Pons (tissue), 1 donor: ENCODE measurements around the gene CNTNAP5.

ENCODE experiments used
- DNase-seq: peaks from one replicate; pipeline ENCODE4 v3.0.0-alpha.2; 2016; ENCODE audit warnings: low spot score

Gene CNTNAP5

DNA sequence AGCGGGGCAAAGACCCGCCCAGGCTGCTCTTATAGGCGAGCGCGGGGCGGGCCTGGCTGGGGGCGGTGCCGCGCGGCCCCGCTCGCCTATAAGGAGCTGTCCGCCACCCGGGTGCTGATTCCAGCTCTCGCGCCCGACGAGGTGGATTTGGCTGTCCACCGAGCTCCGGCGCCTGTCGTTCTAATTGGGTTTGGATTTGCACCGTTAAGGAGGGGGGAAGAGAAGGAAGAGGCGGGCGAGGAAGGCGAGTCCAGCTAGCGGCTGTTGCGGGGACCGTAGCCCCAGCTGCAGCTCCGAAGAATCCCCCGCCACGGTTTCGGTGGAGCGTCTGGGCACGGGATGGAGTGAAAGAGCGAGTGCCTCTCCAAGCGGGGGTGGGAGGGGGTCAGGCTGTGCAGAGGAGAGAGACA is at the start of gene CNTNAP5:
TSS of gene CNTNAP5 (plus strand) at position 117 of the 410 bp plus-strand sequence. CDS start 364 bp downstream, outside the sequence.
- DNase-seq: peak; percentile 15

DNA sequence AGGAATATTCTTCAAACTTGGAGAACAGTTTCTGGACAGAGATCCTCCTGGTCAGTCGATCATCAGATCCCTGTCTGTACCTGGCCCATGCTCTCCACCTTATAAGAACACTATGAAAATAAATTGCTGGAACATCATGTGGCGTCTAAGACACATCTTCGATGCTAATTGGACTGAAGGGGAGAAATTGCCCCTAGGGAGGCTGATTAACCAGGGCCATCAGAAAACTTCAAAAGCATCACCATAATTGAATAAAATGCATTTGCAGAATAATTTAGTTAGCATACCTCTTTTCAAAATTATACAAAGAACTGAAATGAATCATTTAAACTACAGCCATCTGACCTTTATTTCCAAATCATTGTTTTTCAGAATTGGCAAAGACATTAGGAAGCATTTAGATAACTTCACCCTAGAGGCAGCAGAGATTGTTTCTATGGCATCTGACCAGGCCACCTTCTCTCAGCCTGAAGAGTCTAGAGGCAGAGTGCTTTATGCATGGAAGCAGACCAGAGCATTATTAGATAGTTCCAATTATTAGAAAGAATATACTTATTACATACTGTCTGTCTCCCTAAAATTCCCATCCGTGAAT is 48.9 kb upstream of the CNTNAP5 start:
- no peak for DNase-seq

DNA sequence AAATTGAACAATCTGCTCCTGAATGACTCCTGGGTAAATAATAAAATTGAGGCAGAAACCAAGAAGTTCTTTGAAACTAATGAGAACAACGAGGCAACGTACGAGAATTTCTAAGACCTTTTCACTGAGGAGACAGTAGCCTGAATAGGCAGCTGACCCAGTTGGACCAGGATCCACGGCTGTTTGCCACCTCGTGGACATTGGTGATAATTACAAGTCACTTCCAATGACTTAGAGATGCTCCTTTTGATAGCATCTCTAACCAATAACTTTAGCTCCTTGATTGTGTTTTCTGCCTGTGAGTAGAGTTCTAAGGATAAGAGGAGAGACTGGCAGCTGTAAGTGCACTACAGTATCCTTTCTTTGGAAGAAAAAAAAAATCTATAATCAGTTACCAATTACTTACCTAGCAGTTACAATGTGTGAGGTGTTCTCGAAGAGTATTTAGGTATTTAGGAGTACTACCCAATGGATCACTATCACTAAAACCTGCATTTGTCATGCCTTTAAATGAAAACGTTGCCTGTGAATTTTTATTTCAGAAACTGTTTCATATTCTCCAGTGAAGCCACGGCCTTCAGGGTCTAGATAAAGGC is 31.3 kb upstream of the CNTNAP5 start:
- peak; percentile 35 for DNase-seq

DNA sequence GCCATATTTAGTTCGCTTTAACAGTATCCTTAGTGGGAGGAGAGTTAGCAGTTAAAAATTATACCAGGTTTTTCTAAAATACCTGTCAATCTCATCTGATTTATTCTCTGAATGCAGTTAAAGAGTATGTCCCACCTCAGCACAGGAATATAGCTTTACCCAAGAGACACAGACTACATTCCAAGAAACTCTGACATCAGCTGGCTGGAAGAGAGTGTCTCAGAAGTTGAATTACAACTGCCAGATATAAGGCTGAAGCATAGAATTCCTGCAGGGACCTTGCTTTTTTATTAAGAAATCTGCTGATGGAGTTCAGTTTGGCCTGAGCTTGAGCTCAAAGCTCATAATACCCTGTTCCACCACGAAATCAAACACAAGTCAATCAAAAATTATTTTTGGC is 25.4 kb upstream of the CNTNAP5 start:
- no peak for DNase-seq

- DNase-seq: no peak
Observed at GRCh38 chr2:124001696-124002430, 23.2 kb upstream of the CNTNAP5 start.

GRCh38 chr2:124018890-124019289 is 6.2 kb upstream of the CNTNAP5 start:
- no peak for DNase-seq

GRCh38 chr2:124024561-124025170 is 421 bp upstream of the CNTNAP5 start:
- DNase-seq: no peak

DNA sequence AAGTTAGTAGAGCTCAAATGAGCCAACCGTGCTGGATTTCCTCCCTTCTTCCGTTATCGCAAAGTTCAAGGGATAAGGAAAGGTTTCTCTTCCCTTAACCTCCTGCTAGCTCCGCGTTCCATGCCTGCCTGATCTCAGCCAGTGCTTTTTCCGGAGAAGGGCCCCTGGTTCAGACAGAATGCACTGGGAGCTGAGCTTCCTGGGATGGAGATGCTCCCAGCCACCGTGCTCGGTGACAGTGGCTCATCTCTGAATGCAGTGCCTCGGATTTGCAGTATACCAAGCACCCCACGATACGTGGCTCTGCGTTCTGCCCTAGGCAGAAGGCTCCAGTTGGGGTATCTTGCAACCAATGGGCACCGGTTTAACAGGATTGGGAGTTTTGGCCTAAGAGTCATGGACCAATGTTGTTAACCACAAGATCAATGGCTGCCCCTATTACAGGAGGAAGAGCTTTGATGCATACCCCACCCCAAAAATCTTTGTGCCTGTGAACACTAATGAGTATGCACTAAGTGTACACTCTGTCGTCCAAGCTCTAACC is 876 bp downstream of the CNTNAP5 start:
- peak; percentile 17 for DNase-seq

DNA sequence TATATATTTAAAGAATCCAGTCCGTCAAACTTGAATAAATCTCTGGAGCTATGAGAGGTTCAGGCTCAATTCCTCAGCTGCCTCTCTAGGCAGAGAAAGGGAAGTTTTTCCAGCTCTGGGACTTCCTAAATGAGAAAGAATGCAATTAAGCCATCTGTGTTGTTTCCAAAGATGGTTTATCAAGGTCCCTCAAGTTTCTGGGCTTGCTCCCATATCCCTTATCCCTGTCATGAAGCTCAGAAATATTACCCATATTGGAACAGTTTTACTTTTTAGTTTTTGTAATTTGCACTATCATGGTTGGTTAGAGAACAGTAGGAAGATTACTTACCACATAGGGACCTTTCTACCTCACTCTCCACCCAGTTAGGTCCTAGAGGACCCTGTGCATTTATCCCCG is 1.4 kb downstream of the CNTNAP5 start:
- DNase-seq: no peak

GRCh38 chr2:124027182-124027581 is 2.1 kb downstream of the CNTNAP5 start:
- peak; percentile 81 for DNase-seq

- no peak for DNase-seq
Observed at GRCh38 chr2:124032799-124033198, 7.7 kb downstream of the CNTNAP5 start.

DNA sequence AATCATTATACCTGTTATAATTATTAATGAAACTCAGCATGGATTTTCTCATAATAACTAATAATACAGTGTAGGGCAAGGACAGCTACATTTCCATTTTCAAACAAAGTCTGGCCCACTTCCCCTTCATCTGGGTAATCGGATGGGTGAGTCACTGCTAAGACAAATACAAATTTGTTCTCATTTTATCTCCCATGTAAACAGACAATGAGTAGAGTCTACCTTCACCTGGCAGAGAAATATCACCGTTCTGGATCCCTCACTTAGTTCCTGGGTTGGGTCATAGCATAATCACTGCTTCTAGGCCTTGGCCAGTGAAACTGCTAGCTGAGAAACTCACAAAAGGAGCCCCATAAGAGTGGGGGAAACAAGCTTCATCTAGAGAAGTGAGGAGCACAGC is 9.2 kb downstream of the CNTNAP5 start:
- DNase-seq: no peak

- DNase-seq: no peak
Observed at GRCh38 chr2:124035001-124035400, 9.9 kb downstream of the CNTNAP5 start.

DNA sequence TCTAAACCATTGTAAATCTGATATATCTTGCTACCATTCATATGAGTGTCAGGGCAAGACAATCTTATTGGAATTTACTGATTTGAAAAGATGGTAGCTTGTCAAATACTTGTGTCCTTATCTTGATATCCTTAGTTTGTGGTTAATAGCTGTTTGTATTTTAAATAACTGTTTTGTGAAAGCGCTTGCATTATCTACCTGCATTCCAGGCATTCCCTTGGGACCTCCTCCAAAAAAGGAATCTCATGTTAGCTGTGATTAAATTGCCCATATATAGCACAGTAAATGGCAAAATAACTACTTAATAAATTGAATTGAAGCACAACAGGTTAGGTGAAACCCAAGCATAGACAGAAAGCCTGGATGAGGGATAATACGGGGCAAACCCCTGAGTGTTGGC is 13.9 kb downstream of the CNTNAP5 start:
- DNase-seq: no peak

DNA sequence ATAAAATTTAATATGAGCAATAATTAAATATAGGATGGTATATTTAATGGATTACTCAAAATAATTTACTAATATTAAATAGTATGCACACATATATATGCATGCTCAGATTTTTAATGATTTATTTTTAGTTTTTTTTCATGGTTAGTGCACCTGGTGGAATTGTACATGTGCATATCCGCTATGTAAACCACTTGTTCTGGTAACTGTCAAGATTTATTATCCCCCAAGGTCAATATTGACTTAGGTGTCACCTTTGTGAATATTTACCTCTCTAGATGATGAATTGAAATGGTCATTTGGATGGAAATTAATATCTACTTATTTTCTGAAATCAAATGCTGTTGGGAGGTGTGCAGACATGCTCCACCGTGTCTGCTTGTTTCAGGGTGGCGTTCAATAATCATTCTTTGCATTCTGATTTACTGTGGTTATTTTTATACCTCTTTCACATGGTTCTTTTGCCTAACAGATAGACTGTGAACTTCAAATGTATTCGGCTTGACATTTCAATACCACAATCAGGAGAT is 14.7 kb downstream of the CNTNAP5 start:
- no peak for DNase-seq

DNA sequence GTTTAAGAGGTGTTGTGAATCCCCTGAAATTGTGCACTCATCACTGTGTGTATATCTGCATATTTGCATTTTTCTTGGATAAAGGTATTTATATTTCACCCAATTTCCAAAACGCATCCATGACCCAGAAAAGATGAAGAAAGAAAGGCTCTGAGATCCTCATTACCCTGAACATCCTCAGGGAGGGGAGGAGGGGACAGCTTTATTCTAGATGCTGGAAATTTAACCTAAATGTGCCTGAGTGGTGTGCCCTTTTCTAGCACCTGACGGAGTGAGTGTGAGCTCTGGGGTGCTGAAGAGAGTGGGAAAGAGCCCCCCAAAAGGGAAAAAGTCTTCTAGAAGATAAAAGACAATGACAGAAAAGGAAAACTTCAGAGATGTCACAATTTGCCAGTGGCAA is 20.8 kb downstream of the CNTNAP5 start:
- DNase-seq: no peak

DNA sequence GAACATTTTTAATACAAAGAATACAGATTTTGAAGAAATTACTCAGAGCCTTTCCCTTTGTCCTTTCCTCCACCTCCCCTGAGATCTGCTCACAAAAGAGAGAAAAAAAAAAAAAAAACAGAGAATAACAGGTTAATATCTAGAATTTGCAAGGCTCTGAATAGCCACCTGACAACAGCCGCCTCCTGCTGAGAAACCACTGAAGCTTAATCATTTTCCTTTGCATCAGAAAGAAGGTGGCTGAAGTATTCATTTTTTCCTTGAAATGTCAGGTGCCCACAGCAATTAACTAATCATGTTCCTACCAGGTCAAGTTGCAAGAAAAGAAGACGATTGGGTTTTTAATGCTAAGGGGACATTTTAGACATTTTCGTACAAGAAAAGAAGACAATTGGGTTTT is 21.2 kb downstream of the CNTNAP5 start:
- no peak for DNase-seq

DNA sequence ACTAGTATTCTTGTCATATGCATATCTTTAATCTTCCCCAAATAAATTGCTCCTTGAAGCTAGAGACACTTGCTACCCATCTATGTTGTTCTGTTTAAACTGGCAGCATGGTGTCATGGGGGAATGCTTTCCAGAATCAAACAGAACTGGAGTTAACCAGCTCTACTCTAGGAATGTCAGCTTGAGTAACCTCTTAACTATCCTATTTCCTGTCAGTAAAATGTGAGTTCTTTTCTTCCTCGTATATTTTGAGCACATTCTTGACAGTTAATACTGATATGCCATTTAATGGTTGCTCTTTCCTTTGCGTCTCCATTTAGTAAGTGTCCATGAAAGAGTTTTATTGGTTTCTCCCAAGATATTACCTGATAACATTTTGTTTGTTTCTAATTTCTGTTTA is 23.0 kb downstream of the CNTNAP5 start:
- no peak for DNase-seq

DNA sequence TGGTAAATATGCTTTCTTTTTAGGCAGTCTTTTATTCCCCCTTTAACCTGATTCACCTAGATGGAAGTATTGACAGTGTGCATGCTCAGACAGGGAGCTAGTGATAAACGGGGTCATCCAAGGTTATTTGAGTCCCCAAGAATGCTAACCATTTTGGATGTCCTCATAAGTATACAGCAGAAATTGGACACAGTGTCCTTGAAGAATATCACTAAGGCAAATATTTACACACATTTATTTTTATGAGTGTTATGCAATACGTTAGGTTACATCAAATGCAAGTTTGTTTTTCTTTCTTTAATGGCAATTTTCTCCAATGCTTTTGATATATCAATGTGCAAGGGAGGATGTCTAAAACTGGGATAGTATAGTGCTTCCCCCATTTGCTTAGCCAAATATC is 23.6 kb downstream of the CNTNAP5 start:
- DNase-seq: no peak

DNA sequence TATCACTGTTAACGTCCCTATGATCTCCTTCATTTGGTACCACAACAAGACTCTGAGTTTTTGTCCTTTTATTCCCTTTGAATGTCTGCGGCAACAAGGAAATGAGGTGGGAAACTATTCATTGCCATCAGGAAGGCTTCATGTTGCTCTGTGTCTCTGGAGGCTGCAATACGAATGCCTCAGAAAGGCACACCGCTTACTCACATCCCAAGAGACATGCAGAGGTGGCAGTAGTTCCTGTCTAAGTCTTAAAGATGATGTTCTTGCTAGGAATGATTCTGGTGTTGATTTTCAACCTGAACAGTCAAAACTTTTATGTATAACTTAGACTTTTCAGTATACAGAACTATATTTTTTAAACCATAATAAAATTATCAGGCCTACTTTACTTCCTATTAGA is 24.0 kb downstream of the CNTNAP5 start:
- no peak for DNase-seq

- no peak for DNase-seq
Observed at GRCh38 chr2:124050833-124051497, 25.9 kb downstream of the CNTNAP5 start.

- DNase-seq: no peak
Observed at GRCh38 chr2:124053796-124054195, 28.7 kb downstream of the CNTNAP5 start.
